Nephron (organoid): Measurements from ENCODE around the gene HOXB9.
A peak's percentile ranks its signal among the peaks of the same experiment; 100 is the strongest.

Experiments used
- H3K27ac Mint-ChIP-seq, 3 experiments: 2 replicates each; pipeline ENCODE4 v1.8.0; 2020; ENCODE audit warnings: mixed read lengths in 3 of 3, mild to moderate bottlenecking in 2 of 3, moderate library complexity in 1 of 3
- H3K27me3 Mint-ChIP-seq: 2 replicates; pipeline ENCODE4 v1.8.0; 2021; ENCODE audit warnings: low read depth, mild to moderate bottlenecking, moderate library complexity, mixed read lengths
- H3K36me3 Mint-ChIP-seq: 2 replicates; pipeline ENCODE4 v1.8.0; 2020; ENCODE audit warnings: low read depth, mixed read lengths
- H3K4me1 Mint-ChIP-seq: 2 replicates; pipeline ENCODE4 v1.8.0; 2020; ENCODE audit warnings: mixed read lengths
- H3K4me3 Mint-ChIP-seq, 3 experiments: 2 replicates each; pipeline ENCODE4 v1.8.0; 2020; ENCODE audit warnings: mild to moderate bottlenecking in 3 of 3, mixed read lengths in 3 of 3, moderate library complexity in 2 of 3
- H3K9me3 Mint-ChIP-seq: 2 replicates; pipeline ENCODE4 v1.8.0; 2020; ENCODE audit warnings: mixed read lengths
- TF ChIP-seq, protein P1 (sequence below), 3 experiments: fragments of 200-600 bp; sonication (generic); IDR thresholded peaks; one replicate each; pipeline ENCODE4 v1.5.0; 2021; ENCODE audit warnings: antibody characterized with exemption in 3 of 3; ENCODE audit not compliant: unreplicated experiment in 3 of 3

HOXB9 gene

DNA sequence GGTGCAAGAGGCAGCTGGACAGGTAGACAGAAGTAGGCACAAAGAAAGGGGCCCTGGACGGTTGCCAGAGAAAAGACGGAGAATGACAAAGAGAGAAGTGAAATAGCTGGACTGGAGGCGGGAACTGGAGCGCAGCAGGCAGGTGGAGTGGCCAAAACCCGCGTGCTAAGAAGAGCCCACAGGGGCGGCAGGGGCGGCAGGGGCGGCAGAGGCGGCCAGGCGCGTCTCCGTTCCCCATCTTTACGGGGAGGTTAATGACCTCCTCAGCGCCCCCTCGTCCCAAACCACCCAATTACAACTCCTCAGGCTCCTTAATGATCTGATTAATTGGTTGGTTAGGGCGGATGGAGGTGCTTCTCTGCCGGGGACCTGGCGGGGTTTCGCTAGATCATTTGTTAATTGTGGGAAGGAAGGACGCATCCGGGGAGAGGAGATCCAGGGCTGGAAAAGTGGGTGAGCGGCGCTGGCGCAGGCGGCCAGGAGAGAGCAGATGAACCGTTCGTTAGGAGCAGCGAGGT, 15.4 kb upstream of the HOXB9 start:
- no peaks in the 10 kb centered on the region for H3K9me3 Mint-ChIP-seq
- TF ChIP-seq, protein P1, sequence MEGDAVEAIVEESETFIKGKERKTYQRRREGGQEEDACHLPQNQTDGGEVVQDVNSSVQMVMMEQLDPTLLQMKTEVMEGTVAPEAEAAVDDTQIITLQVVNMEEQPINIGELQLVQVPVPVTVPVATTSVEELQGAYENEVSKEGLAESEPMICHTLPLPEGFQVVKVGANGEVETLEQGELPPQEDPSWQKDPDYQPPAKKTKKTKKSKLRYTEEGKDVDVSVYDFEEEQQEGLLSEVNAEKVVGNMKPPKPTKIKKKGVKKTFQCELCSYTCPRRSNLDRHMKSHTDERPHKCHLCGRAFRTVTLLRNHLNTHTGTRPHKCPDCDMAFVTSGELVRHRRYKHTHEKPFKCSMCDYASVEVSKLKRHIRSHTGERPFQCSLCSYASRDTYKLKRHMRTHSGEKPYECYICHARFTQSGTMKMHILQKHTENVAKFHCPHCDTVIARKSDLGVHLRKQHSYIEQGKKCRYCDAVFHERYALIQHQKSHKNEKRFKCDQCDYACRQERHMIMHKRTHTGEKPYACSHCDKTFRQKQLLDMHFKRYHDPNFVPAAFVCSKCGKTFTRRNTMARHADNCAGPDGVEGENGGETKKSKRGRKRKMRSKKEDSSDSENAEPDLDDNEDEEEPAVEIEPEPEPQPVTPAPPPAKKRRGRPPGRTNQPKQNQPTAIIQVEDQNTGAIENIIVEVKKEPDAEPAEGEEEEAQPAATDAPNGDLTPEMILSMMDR (IDR thresholded peaks at IDR 0.05; ENCODE audit: unreplicated experiment in 3 of 3): no peak
- H3K27ac Mint-ChIP-seq: no peak overlapping the region
- peak overlapping the region; percentile 50 to 75 (median 57) for H3K4me3 Mint-ChIP-seq
- H3K27me3 Mint-ChIP-seq: peaks cover 100% of the 10 kb centered on the region
- peaks cover 26% of the 10 kb centered on the region for H3K4me1 Mint-ChIP-seq
- no peaks in the 10 kb centered on the region for H3K36me3 Mint-ChIP-seq

DNA sequence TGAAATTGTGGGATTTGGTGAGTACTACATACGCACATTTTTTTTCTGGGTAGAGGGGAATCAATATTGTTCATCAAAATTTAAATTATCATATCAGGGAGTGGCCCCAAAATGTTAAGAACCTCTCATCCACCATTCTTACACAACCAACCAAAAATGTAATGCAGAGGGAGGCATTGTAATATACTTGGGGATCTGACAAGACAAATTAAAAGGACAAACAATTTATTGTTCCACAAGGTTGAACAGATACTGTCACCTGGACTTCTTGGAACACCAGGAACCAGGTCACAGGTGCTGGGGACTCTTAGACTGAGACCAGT, 14.7 kb upstream of the HOXB9 start:
- Mint-ChIP-seq H3K27me3 (peaks cover 100% of the 10 kb centered on the region), H3K36me3 (no peaks in the 10 kb centered on the region), H3K27ac (no peak overlapping the region), H3K4me3 (peak overlapping the region in 1 of 3 experiments; percentile 22), H3K9me3 (no peaks in the 10 kb centered on the region), H3K4me1 (peaks cover 25% of the 10 kb centered on the region)
- TF ChIP-seq, protein P1 (IDR thresholded peaks at IDR 0.05; ENCODE audit: unreplicated experiment in 3 of 3): no peak

DNA sequence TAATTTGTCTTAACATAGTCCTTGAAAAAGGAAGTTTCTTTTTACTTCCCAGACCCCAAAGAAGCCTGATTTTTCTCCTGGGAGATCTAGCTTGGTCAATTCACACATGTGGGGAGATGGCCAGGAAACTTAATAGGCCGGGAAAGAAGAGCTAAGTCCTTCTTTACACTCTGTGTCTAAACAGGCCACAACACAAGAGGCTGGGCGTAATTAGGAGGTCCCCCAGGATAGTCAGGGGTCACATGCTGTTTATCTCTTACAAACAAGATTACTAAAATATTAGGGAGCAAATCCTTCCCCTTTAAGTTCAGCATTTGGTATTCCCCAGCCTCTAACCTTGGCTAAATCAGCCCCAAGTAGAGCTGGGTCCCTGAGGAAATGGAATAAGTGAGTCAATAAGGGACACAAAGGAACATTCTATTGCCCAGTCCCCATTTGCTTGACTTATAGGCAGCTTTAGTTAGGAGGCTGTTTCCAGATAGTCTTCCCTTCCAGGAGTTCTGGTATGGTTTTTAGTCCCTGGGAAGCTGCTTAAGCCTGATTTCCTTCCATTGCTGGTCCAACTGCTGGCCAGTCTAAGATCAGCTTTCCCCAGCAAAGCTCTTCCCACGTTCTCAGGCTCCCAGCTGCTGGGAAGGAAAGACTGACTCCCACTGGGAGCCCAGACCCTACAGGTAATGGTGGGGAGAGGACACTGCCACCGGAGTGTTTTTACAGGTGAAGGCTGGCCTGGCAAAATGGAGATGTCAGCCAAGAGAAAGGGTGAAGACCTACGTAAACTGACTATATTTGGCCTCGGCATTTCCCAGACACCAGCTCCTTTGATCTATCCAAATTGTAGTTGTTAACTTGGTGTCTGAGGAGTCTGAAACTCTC, 14.1 kb upstream of the HOXB9 start:
- H3K9me3 Mint-ChIP-seq: no peaks in the 10 kb centered on the region
- peaks cover 20% of the 10 kb centered on the region for H3K4me1 Mint-ChIP-seq
- H3K27ac Mint-ChIP-seq: no peak overlapping the region
- peaks cover 100% of the 10 kb centered on the region for H3K27me3 Mint-ChIP-seq
- TF ChIP-seq, protein P1 (IDR thresholded peaks at IDR 0.05; ENCODE audit: unreplicated experiment in 3 of 3): no peak
- H3K36me3 Mint-ChIP-seq: no peaks in the 10 kb centered on the region
- peak overlapping the region in 1 of 3 experiments; percentile 22 for H3K4me3 Mint-ChIP-seq

DNA sequence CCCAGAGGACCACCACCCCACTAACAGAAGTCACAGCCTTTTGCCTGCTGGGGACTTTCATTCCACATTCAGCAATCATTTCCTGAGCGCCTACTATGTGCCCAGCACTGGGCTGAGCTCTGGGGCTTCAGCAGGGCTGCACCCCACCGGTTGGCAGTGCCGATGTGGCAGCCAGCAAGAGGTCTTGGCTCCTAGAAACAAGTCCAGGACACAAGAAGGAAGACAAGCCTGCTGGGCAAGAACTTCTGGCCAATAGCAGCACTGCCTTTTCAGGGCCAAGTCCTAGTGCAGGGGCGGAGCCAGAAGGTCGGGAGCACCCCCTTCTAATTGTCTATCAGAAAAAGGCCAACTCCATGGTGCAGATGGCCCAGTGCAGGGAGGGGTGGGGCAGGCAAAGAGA, 13.0 kb upstream of the HOXB9 start:
- H3K36me3 Mint-ChIP-seq: no peaks in the 10 kb centered on the region
- H3K27me3 Mint-ChIP-seq: peaks cover 100% of the 10 kb centered on the region
- peaks cover 11% of the 10 kb centered on the region for H3K4me1 Mint-ChIP-seq
- TF ChIP-seq, protein P1 (IDR thresholded peaks at IDR 0.05; ENCODE audit: unreplicated experiment in 3 of 3): no peak
- H3K4me3 Mint-ChIP-seq: peak overlapping the region in 1 of 3 experiments; percentile 27
- H3K27ac Mint-ChIP-seq: no peak overlapping the region
- no peaks in the 10 kb centered on the region for H3K9me3 Mint-ChIP-seq

DNA sequence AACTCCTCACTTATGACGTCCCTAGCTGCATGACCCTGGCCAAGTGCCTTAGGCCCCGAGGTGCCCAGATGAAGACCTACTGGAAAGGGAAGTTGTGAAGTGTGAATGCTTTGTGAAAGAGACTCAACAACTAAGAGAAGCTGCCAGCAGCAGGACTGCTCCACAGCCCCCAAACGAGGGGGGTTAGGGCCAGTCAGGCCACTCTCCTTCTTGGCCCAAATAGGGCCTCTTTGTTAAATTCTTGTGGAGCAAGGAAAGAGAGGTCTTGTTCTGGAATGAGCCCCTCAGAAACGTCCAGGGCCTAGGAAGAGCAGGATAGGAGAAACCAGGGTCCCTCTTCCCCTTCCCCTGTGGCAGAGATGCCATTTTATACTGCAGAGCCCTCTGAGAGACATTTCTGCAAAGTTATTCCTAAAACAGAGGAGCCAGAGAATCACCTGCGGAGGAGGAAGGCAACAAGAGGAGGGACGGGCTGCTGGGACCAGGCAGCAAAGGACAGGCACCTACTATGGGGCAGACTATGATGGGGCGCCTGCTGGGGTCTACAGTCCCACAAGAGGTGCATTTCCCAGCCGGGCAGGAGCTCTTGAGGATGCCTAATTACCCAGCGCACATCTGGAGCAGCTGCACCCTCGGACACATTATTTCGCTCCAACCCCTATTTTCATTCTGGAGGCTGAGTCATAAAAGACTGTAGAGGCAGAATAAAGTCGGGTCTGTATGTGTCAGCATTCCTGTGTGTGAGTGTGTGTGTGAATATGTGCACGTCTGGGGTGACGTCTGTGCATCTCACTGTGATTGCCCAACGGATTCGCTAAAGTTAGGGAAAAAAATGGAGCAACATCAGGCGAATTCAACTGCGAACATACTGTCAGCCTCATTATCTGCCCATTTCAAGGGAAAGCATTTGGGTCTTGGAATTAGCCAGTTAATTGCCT, 11.4 kb upstream of the HOXB9 start:
- no peak overlapping the region for H3K27ac Mint-ChIP-seq
- peak overlapping the region in 1 of 3 experiments; percentile 55 for H3K4me3 Mint-ChIP-seq
- TF ChIP-seq, protein P1 (IDR thresholded peaks at IDR 0.05; ENCODE audit: unreplicated experiment in 3 of 3): no peak
- H3K36me3 Mint-ChIP-seq: no peaks in the 10 kb centered on the region
- peaks cover 3% of the 10 kb centered on the region for H3K9me3 Mint-ChIP-seq
- peaks cover 10% of the 10 kb centered on the region for H3K4me1 Mint-ChIP-seq
- peaks cover 100% of the 10 kb centered on the region for H3K27me3 Mint-ChIP-seq
